ENCODE results near the gene GPR22.

GPR22 gene

GRCh38 chr7:107495516-107495915, 25.7 kb downstream of the GPR22 start:
- no peak overlapping the region for H3K27ac ChIP-seq
- no peak for TF ChIP-seq CTCF (conservative IDR thresholded peaks at IDR 0.05)

- no peak overlapping the region for H3K27ac ChIP-seq
- no peak for TF ChIP-seq CTCF (conservative IDR thresholded peaks at IDR 0.05)
Observed at GRCh38 chr7:107499731-107500130, 29.9 kb downstream of the GPR22 start.

GRCh38 chr7:107501593-107501992, 31.7 kb downstream of the GPR22 start:
- no peak overlapping the region for H3K27ac ChIP-seq
- peak; percentile 62 for TF ChIP-seq CTCF (conservative IDR thresholded peaks at IDR 0.05)

GRCh38 chr7:107502154-107502553, 32.3 kb downstream of the GPR22 start:
- H3K27ac ChIP-seq = no peak overlapping the region
- TF ChIP-seq CTCF (conservative IDR thresholded peaks at IDR 0.05) = no peak

- H3K27ac ChIP-seq = no peak overlapping the region
- TF ChIP-seq CTCF (conservative IDR thresholded peaks at IDR 0.05) = no peak
Observed at GRCh38 chr7:107502797-107503196, 32.9 kb downstream of the GPR22 start.

- no peak for TF ChIP-seq CTCF (conservative IDR thresholded peaks at IDR 0.05)
- H3K27ac ChIP-seq = no peak overlapping the region
Observed at GRCh38 chr7:107503687-107504086, 33.8 kb downstream of the GPR22 start.

- H3K27ac ChIP-seq = peak overlapping the region; percentile 40; the same call in 1 of the 2 replicates
- TF ChIP-seq CTCF (conservative IDR thresholded peaks at IDR 0.05) = no peak
Observed at GRCh38 chr7:107505362-107505761, 35.5 kb downstream of the GPR22 start.
